BLaER1 (cell line): ENCODE results near the gene FAM25A.
"Not testable (repeated sequence)": the region's sequence is repeated elsewhere in the genome, so short reads cannot be mapped to it uniquely, and the experiment has no call there.

Experiments
- H3K27ac ChIP-seq: shearing (Covaris generic); formaldehyde crosslinking; 2 replicates; pipeline ENCODE4 v1.8.1; 2022
- H3K27me3 ChIP-seq: shearing (Covaris generic); formaldehyde crosslinking; 2 replicates; pipeline ENCODE4 v1.8.1; 2022
- H3K36me3 ChIP-seq: shearing (Covaris generic); formaldehyde crosslinking; 2 replicates; pipeline ENCODE4 v1.8.1; 2022
- H3K4me1 ChIP-seq: shearing (Covaris generic); formaldehyde crosslinking; 2 replicates; pipeline ENCODE4 v1.8.1; 2022
- H3K4me2 ChIP-seq: shearing (Covaris generic); formaldehyde crosslinking; 2 replicates; pipeline ENCODE4 v1.8.1; 2022
- H3K4me3 ChIP-seq: shearing (Covaris generic); formaldehyde crosslinking; 2 replicates; pipeline ENCODE4 v1.8.1; 2022
- H3K9ac ChIP-seq: shearing (Covaris generic); formaldehyde crosslinking; 2 replicates; pipeline ENCODE4 v1.8.1; 2022
- H3K9me3 ChIP-seq: shearing (Covaris generic); formaldehyde crosslinking; 2 replicates; pipeline ENCODE4 v1.8.1; 2022
- H4K20me1 ChIP-seq: shearing (Covaris generic); formaldehyde crosslinking; 2 replicates; pipeline ENCODE4 v1.8.1; 2022
- Cebpa-rat ChIP-seq: shearing (Covaris generic); IDR thresholded peaks from 2 replicates; pipeline ENCODE4 v1.8.1; 2022

The FAM25A gene

GRCh38 chr10:87020056-87020455, at the start of gene FAM25A:
Gene FAM25A, plus strand, starts transcription at chr10:87020294. Its CDS starts 31 bp downstream, at chr10:87020325.
- H3K4me1 ChIP-seq, result not testable (repeated sequence)

GRCh38 chr10:86970982-86971231, 49.2 kb upstream of the FAM25A start:
- Histone ChIP-seq H3K4me1 (peaks cover 35% of the 10 kb centered on the region), H3K4me2 (peak overlapping the region; percentile 84), H3K4me3 (peak overlapping the region; percentile 65), H4K20me1 (no peaks in the 10 kb centered on the region), H3K27me3 (peaks cover 45% of the 10 kb centered on the region), H3K36me3 (no peaks in the 10 kb centered on the region), H3K27ac (peak overlapping the region; percentile 71), H3K9me3 (peaks cover 4% of the 10 kb centered on the region; the same call in 1 of the 2 replicates), H3K9ac (peak overlapping the region; percentile 71)
- TF ChIP-seq Cebpa-rat, result no peak

More at GRCh38 chr10:87020056-87020455, at the start of gene FAM25A:
- not testable (repeated sequence) for H3K27ac ChIP-seq, H3K9ac ChIP-seq, H4K20me1 ChIP-seq, H3K4me3 ChIP-seq, H3K9me3 ChIP-seq, H3K4me2 ChIP-seq, H3K27me3 ChIP-seq, H3K36me3 ChIP-seq

- H3K27ac ChIP-seq, result peak overlapping the region; percentile 71
These were observed 48.7 kb upstream of the FAM25A start for GRCh38 chr10:86971232-86971991.

GRCh38 chr10:86972613-86973380, 47.3 kb upstream of the FAM25A start:
- no peak overlapping the region for H3K4me3 ChIP-seq
- peaks cover 4% of the 10 kb centered on the region; the same call in 1 of the 2 replicates for H3K9me3 ChIP-seq
- peaks cover 22% of the 10 kb centered on the region for H3K4me1 ChIP-seq
- no peak overlapping the region for H3K4me2 ChIP-seq
- H4K20me1 ChIP-seq, result no peaks in the 10 kb centered on the region
- TF ChIP-seq Cebpa-rat, result no peak
- no peaks in the 10 kb centered on the region for H3K36me3 ChIP-seq
- no peak overlapping the region for H3K27ac ChIP-seq
- no peak overlapping the region for H3K9ac ChIP-seq
- H3K27me3 ChIP-seq, result peaks cover 41% of the 10 kb centered on the region

More at GRCh38 chr10:86971232-86971991, 48.7 kb upstream of the FAM25A start:
- no peaks in the 10 kb centered on the region for H3K36me3 ChIP-seq
- TF ChIP-seq Cebpa-rat, result no peak
- peak overlapping the region; percentile 84 for H3K4me2 ChIP-seq
- no peaks in the 10 kb centered on the region for H4K20me1 ChIP-seq
- H3K9ac ChIP-seq, result peak overlapping the region; percentile 71
- H3K9me3 ChIP-seq, result peaks cover 4% of the 10 kb centered on the region; the same call in 1 of the 2 replicates
- H3K4me3 ChIP-seq, result peak overlapping the region; percentile 65
- H3K4me1 ChIP-seq, result peaks cover 31% of the 10 kb centered on the region
- H3K27me3 ChIP-seq, result peaks cover 45% of the 10 kb centered on the region

- Histone ChIP-seq H3K4me2 (no peak overlapping the region), H3K9me3 (peaks cover 4% of the 10 kb centered on the region; the same call in 1 of the 2 replicates)
These were observed 45.6 kb upstream of the FAM25A start for GRCh38 chr10:86974484-86974883.

GRCh38 chr10:86976362-86977056, 43.6 kb upstream of the FAM25A start:
- Histone ChIP-seq H3K9ac (no peak overlapping the region), H3K36me3 (no peaks in the 10 kb centered on the region), H4K20me1 (no peaks in the 10 kb centered on the region), H3K4me1 (peaks cover 14% of the 10 kb centered on the region), H3K9me3 (peaks cover 2% of the 10 kb centered on the region; the same call in 1 of the 2 replicates), H3K4me3 (no peak overlapping the region), H3K27me3 (peaks cover 4% of the 10 kb centered on the region; the same call in 1 of the 2 replicates), H3K4me2 (no peak overlapping the region), H3K27ac (no peak overlapping the region)
- no peak for TF ChIP-seq Cebpa-rat

More at GRCh38 chr10:86974484-86974883, 45.6 kb upstream of the FAM25A start:
- H4K20me1 ChIP-seq, result no peaks in the 10 kb centered on the region
- peaks cover 22% of the 10 kb centered on the region for H3K4me1 ChIP-seq
- H3K36me3 ChIP-seq, result no peaks in the 10 kb centered on the region
- no peak overlapping the region for H3K4me3 ChIP-seq
- no peak for TF ChIP-seq Cebpa-rat
- no peak overlapping the region for H3K9ac ChIP-seq
- no peak overlapping the region for H3K27ac ChIP-seq
- H3K27me3 ChIP-seq, result peaks cover 24% of the 10 kb centered on the region

- not testable (repeated sequence) for H3K4me2 ChIP-seq, H3K27ac ChIP-seq, H3K4me3 ChIP-seq, H3K4me1 ChIP-seq, H3K27me3 ChIP-seq, H3K36me3 ChIP-seq, H3K9ac ChIP-seq, H3K9me3 ChIP-seq, H4K20me1 ChIP-seq
These were observed 41.6 kb upstream of the FAM25A start for GRCh38 chr10:86978457-86978856.

GRCh38 chr10:86979296-86979818, 40.7 kb upstream of the FAM25A start:
- Histone ChIP-seq H3K9me3 (no peaks in the 10 kb centered on the region), H4K20me1 (no peaks in the 10 kb centered on the region), H3K36me3 (no peaks in the 10 kb centered on the region), H3K9ac (no peak overlapping the region), H3K4me2 (no peak overlapping the region), H3K4me3 (no peak overlapping the region), H3K27me3 (no peaks in the 10 kb centered on the region), H3K27ac (no peak overlapping the region), H3K4me1 (peaks cover 7% of the 10 kb centered on the region; the same call in 1 of the 2 replicates)
- no peak for TF ChIP-seq Cebpa-rat

GRCh38 chr10:86979977-86980448, 40.1 kb upstream of the FAM25A start:
- Histone ChIP-seq H3K4me3 (no peak overlapping the region), H3K4me1 (peaks cover 7% of the 10 kb centered on the region; the same call in 1 of the 2 replicates), H3K27ac (no peak overlapping the region), H3K27me3 (no peaks in the 10 kb centered on the region), H3K9ac (no peak overlapping the region), H3K36me3 (no peaks in the 10 kb centered on the region), H3K4me2 (peak overlapping the region; percentile 32), H3K9me3 (no peaks in the 10 kb centered on the region), H4K20me1 (no peaks in the 10 kb centered on the region)
- TF ChIP-seq Cebpa-rat, result no peak

GRCh38 chr10:86981020-86981419, 39.1 kb upstream of the FAM25A start:
- not testable (repeated sequence) for H3K9me3 ChIP-seq, H3K4me2 ChIP-seq, H3K27ac ChIP-seq, H3K27me3 ChIP-seq, H3K4me1 ChIP-seq, H3K4me3 ChIP-seq, H3K36me3 ChIP-seq, H4K20me1 ChIP-seq, H3K9ac ChIP-seq
